SK-N-SH treated with all-trans-retinoic acid at 6 μM for 48 hours (cell line): ENCODE results near the gene CYTIP.

Experiments
- ATAC-seq: fragments of 200-7000 bp; cut with Tn5 transposase; 3 replicates; pipeline ENCODE4 v1.9.1; 2020; ENCODE audit warnings: mild to moderate bottlenecking, moderate library complexity
- ARNTL ChIP-seq: fragments of 450-650 bp; formaldehyde crosslinking; IDR thresholded peaks from 2 replicates; pipeline ENCODE4 v1.5.0; 2020; ENCODE audit warnings: low read depth, mild to moderate bottlenecking, moderate library complexity, borderline replicate concordance
- BACH2 ChIP-seq: fragments of 250-450 bp; sonication (Bioruptor Pico); IDR thresholded peaks from 2 replicates; pipeline ENCODE4 v1.9.0; 2021; ENCODE audit warnings: mild to moderate bottlenecking, borderline replicate concordance
- CREB5 ChIP-seq: fragments of 250-450 bp; sonication (Bioruptor Pico); IDR thresholded peaks from 2 replicates; pipeline ENCODE4 v1.5.1; 2020; ENCODE audit warnings: low read depth, mild to moderate bottlenecking, moderate library complexity
- CSDC2 ChIP-seq: fragments of 250-450 bp; sonication (Bioruptor Pico); IDR thresholded peaks from 2 replicates; pipeline ENCODE4 v1.5.0; 2020; ENCODE audit warnings: mild to moderate bottlenecking, moderate library complexity
- ESRRG ChIP-seq: fragments of 250-450 bp; sonication (Bioruptor Pico); IDR thresholded peaks from 2 replicates; pipeline ENCODE4 v1.6.1; 2021; ENCODE audit warnings: mild to moderate bottlenecking
- GLIS3 ChIP-seq: fragments of 250-450 bp; sonication (Bioruptor Pico); IDR thresholded peaks from 2 replicates; pipeline ENCODE4 v1.5.0; 2020; ENCODE audit warnings: mild to moderate bottlenecking, moderate library complexity
- OSR1 ChIP-seq: fragments of 250-450 bp; sonication (Bioruptor Pico); IDR thresholded peaks from 2 replicates; pipeline ENCODE4 v1.8.0; 2022; ENCODE audit warnings: moderate library complexity, mild to moderate bottlenecking, inconsistent platforms
- PPARA ChIP-seq: fragments of 250-450 bp; sonication (Bioruptor Pico); IDR thresholded peaks from 2 replicates; pipeline ENCODE4 v1.5.0; 2020; ENCODE audit warnings: mild to moderate bottlenecking, borderline replicate concordance
- RARB ChIP-seq: fragments of 250-450 bp; sonication (Bioruptor Pico); IDR thresholded peaks from 2 replicates; pipeline ENCODE4 v1.8.0; 2021; ENCODE audit warnings: mild to moderate bottlenecking, moderate library complexity
- SNAI2 ChIP-seq: fragments of 250-450 bp; sonication (Bioruptor Pico); IDR thresholded peaks from 2 replicates; pipeline ENCODE4 v1.5.0; 2020; ENCODE audit warnings: mild to moderate bottlenecking, moderate library complexity
- TOX ChIP-seq: fragments of 250-450 bp; sonication (Bioruptor Pico); IDR thresholded peaks from 2 replicates; pipeline ENCODE4 v1.8.0; 2021; ENCODE audit warnings: mild to moderate bottlenecking, moderate library complexity, borderline replicate concordance
- ZC3H10 ChIP-seq: fragments of 250-450 bp; sonication (Bioruptor Pico); IDR thresholded peaks from 2 replicates; pipeline ENCODE4 v1.5.1; 2021; ENCODE audit warnings: mild to moderate bottlenecking, moderate library complexity
- ZFP3 ChIP-seq: fragments of 250-450 bp; sonication (Bioruptor Pico); IDR thresholded peaks from 2 replicates; pipeline ENCODE4 v1.5.0; 2020; ENCODE audit warnings: mild to moderate bottlenecking, moderate library complexity
- ZFP30 ChIP-seq: fragments of 450-650 bp; formaldehyde crosslinking; IDR thresholded peaks from 2 replicates; pipeline ENCODE4 v1.5.0; 2022; ENCODE audit warnings: mild to moderate bottlenecking, moderate library complexity
- ZNF565 ChIP-seq: fragments of 450-650 bp; formaldehyde crosslinking; conservative IDR thresholded peaks from 2 replicates; pipeline ENCODE4 v1.5.0; 2020; ENCODE audit warnings: low read depth, mild to moderate bottlenecking, moderate library complexity
- ZNF70 ChIP-seq: fragments of 450-650 bp; formaldehyde crosslinking; IDR thresholded peaks from 2 replicates; pipeline ENCODE4 v1.5.0; 2020; ENCODE audit warnings: mild to moderate bottlenecking, moderate library complexity
- TF ChIP-seq, protein P1 (sequence below): fragments of 250-450 bp; sonication (Bioruptor Pico); IDR thresholded peaks from 2 replicates; pipeline ENCODE4 v1.8.0; 2020; ENCODE audit warnings: mild to moderate bottlenecking, moderate library complexity, borderline replicate concordance
- TF ChIP-seq, protein P2 (sequence below): fragments of 250-450 bp; sonication (Bioruptor Pico); IDR thresholded peaks from 2 replicates; pipeline ENCODE4 v1.8.0; 2021; ENCODE audit warnings: low read depth, mild to moderate bottlenecking, moderate library complexity, borderline replicate concordance
- TF ChIP-seq, protein P3 (sequence below): fragments of 250-450 bp; sonication (Bioruptor Pico); IDR thresholded peaks from 2 replicates; pipeline ENCODE4 v1.5.0; 2020; ENCODE audit warnings: mild to moderate bottlenecking, moderate library complexity
- TF ChIP-seq, protein P4 (sequence below): fragments of 250-450 bp; sonication (Bioruptor Pico); IDR thresholded peaks from 2 replicates; pipeline ENCODE4 v1.5.1; 2021; ENCODE audit warnings: mild to moderate bottlenecking, moderate library complexity

The CYTIP gene

DNA sequence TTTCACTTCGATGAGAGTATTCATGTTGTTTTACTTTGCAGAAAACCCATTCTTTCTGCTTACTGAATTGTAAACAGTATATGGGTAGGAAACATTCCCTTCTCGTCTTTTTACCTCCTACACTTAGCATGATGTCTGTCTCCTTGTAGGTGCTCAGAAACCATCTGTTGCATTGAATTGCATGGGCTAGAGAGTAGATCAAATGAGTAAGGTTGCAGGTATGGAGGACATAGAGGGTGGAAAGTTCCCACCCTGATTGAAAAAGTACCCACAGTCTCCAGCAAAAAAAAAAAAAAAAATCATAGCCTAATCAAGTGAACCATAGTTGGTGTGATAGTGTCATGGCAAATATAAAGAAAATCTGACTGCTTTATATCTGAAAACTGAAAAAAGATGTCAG, 1.7 kb downstream of the CYTIP start:
- no peak for ATAC-seq

DNA sequence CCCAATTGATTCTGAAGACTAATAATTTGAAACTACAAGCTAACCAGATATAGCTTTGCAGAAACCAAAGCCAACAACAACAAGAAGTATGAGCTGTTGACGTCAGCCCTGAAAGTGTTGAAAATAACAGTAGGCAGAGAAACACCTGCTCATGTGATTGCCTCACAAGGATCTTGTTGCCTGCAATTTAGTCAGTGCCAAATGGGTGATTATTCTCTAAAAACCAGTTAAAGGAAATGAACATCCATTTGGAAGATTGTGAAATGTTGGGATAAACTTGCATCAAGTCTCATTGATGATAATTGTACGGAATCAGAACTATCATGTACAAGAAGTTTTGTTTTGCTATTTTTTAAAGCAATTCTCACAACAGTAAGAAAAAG, 2.8 kb downstream of the CYTIP start:
- no peak for ATAC-seq
- TF ChIP-seq ESRRG (no peak), PPARA (CRISPR knock-in tag) (no peak), SNAI2 (CRISPR knock-in tag) (no peak), CSDC2 (CRISPR knock-in tag) (no peak), TOX (CRISPR knock-in tag) (no peak), ZNF70 (CRISPR knock-in tag) (no peak), OSR1 (CRISPR knock-in tag) (no peak), ZFP30 (CRISPR knock-in tag) (no peak), ZC3H10 (CRISPR knock-in tag) (no peak), BACH2 (no peak), ZFP3 (CRISPR knock-in tag) (no peak), ARNTL (CRISPR knock-in tag) (no peak), GLIS3 (CRISPR knock-in tag) (no peak), CREB5 (CRISPR knock-in tag) (no peak), ZNF565 (no peak)
- TF ChIP-seq, protein P1, sequence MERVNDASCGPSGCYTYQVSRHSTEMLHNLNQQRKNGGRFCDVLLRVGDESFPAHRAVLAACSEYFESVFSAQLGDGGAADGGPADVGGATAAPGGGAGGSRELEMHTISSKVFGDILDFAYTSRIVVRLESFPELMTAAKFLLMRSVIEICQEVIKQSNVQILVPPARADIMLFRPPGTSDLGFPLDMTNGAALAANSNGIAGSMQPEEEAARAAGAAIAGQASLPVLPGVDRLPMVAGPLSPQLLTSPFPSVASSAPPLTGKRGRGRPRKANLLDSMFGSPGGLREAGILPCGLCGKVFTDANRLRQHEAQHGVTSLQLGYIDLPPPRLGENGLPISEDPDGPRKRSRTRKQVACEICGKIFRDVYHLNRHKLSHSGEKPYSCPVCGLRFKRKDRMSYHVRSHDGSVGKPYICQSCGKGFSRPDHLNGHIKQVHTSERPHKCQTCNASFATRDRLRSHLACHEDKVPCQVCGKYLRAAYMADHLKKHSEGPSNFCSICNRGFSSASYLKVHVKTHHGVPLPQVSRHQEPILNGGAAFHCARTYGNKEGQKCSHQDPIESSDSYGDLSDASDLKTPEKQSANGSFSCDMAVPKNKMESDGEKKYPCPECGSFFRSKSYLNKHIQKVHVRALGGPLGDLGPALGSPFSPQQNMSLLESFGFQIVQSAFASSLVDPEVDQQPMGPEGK (CRISPR knock-in tag) = no peak
- TF ChIP-seq, protein P2, sequence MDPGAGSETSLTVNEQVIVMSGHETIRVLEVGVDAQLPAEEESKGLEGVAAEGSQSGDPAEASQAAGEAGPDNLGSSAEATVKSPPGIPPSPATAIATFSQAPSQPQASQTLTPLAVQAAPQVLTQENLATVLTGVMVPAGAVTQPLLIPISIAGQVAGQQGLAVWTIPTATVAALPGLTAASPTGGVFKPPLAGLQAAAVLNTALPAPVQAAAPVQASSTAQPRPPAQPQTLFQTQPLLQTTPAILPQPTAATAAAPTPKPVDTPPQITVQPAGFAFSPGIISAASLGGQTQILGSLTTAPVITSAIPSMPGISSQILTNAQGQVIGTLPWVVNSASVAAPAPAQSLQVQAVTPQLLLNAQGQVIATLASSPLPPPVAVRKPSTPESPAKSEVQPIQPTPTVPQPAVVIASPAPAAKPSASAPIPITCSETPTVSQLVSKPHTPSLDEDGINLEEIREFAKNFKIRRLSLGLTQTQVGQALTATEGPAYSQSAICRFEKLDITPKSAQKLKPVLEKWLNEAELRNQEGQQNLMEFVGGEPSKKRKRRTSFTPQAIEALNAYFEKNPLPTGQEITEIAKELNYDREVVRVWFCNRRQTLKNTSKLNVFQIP = no peak
- TF ChIP-seq, protein P3, sequence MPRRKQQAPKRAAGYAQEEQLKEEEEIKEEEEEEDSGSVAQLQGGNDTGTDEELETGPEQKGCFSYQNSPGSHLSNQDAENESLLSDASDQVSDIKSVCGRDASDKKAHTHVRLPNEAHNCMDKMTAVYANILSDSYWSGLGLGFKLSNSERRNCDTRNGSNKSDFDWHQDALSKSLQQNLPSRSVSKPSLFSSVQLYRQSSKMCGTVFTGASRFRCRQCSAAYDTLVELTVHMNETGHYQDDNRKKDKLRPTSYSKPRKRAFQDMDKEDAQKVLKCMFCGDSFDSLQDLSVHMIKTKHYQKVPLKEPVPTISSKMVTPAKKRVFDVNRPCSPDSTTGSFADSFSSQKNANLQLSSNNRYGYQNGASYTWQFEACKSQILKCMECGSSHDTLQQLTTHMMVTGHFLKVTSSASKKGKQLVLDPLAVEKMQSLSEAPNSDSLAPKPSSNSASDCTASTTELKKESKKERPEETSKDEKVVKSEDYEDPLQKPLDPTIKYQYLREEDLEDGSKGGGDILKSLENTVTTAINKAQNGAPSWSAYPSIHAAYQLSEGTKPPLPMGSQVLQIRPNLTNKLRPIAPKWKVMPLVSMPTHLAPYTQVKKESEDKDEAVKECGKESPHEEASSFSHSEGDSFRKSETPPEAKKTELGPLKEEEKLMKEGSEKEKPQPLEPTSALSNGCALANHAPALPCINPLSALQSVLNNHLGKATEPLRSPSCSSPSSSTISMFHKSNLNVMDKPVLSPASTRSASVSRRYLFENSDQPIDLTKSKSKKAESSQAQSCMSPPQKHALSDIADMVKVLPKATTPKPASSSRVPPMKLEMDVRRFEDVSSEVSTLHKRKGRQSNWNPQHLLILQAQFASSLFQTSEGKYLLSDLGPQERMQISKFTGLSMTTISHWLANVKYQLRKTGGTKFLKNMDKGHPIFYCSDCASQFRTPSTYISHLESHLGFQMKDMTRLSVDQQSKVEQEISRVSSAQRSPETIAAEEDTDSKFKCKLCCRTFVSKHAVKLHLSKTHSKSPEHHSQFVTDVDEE (CRISPR knock-in tag) = no peak
- TF ChIP-seq, protein P4, sequence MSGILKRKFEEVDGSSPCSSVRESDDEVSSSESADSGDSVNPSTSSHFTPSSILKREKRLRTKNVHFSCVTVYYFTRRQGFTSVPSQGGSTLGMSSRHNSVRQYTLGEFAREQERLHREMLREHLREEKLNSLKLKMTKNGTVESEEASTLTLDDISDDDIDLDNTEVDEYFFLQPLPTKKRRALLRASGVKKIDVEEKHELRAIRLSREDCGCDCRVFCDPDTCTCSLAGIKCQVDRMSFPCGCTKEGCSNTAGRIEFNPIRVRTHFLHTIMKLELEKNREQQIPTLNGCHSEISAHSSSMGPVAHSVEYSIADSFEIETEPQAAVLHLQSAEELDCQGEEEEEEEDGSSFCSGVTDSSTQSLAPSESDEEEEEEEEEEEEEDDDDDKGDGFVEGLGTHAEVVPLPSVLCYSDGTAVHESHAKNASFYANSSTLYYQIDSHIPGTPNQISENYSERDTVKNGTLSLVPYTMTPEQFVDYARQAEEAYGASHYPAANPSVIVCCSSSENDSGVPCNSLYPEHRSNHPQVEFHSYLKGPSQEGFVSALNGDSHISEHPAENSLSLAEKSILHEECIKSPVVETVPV (CRISPR knock-in tag) = no peak

More for the DNA sequence above, 1.7 kb downstream of the CYTIP start:
- TF ChIP-seq OSR1 (CRISPR knock-in tag) = no peak
- TF ChIP-seq TOX (CRISPR knock-in tag) = no peak
- TF ChIP-seq RARB = no peak
- no peak for TF ChIP-seq ESRRG

DNA sequence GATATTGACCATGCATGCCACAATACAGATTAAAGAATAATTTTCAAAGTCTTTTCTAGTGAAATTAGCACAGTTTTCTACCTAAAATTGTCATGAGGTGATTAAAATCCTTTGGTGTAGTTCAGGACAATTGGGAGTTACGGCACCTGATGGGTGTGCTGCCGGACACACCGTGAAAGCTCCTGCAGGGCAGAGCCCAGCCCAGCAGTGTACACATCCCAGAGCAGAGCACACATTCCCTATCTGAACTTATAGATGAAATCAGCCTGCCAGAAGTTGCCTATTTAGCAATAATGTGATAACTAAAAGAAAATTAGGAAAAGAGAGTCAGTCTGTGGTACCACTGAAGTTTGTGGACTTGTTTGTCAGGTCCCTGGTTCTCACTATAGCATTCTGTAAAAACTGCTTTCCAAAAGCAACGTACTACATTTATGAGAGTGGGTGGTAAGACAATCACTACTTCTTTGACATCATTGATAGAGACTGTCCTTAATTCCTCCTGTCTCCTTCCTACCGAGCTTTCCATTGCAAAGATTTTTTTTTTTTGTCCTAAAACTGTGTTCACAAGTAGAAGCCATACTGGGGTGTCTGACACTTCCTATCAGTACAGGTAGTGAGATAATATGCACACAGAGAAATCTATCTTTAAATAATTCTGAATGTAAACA, 3.4 kb downstream of the CYTIP start:
- ATAC-seq = no peak
- TF ChIP-seq CREB5 (CRISPR knock-in tag) = no peak
- TF ChIP-seq ESRRG = no peak
- TF ChIP-seq ZNF565 = no peak
- TF ChIP-seq CSDC2 (CRISPR knock-in tag) = no peak
- TF ChIP-seq PPARA (CRISPR knock-in tag) = no peak
- TF ChIP-seq, protein P4 (CRISPR knock-in tag) = no peak
- TF ChIP-seq ZFP3 (CRISPR knock-in tag) = no peak
- TF ChIP-seq, protein P2 = no peak
- no peak for TF ChIP-seq ZC3H10 (CRISPR knock-in tag)
- no peak for TF ChIP-seq ZNF70 (CRISPR knock-in tag)
- no peak for TF ChIP-seq ARNTL (CRISPR knock-in tag)
- TF ChIP-seq, protein P1 (CRISPR knock-in tag) = no peak
